Left ventricle myocardium superior (tissue), 1 donor: ENCODE results near the gene CHCHD6. TPM values are rescaled to one million over a fixed set of nuclear protein-coding genes. Genes with fewer than 3 reads are reported as not detected.

Source experiments
- ATAC-seq: fragments of 200-7000 bp; cut with Tn5 transposase; one replicate; pipeline ENCODE4 v1.9.1; 2020; ENCODE audit warnings: mild to moderate bottlenecking, moderate library complexity
- DNase-seq: peaks from one replicate; pipeline ENCODE4 v3.0.0-alpha.2; 2020
- intact Hi-C: fragments of 100-400 bp; cut with micrococcal nuclease; formaldehyde crosslinking; loops from one replicate; pipeline ENCODE4 v1.11.0; 2022
- total RNA-seq: library from RNA; stranded (reverse); fragmentation: NEBNext Ultra II Directional; extraction: Animal tissue kit (Norgen Biotek cat#: 25700); gene quantifications from one replicate; pipeline ENCODE4 v1.2.1, GENCODE V29; 2021
- donor health status: DM: no; HTN: yes; CAD: no; lungs with severe emphysema.

Gene CHCHD6
- total RNA-seq, 1 donor from 2014 or later = 10.1 TPM

- ATAC-seq (peak; percentile 88), DNase-seq (peak; percentile 92)
- intact Hi-C loops = no loop called here
Observed at GRCh38 chr3:127002195-127003174, 298.4 kb downstream of the CHCHD6 start.

DNA sequence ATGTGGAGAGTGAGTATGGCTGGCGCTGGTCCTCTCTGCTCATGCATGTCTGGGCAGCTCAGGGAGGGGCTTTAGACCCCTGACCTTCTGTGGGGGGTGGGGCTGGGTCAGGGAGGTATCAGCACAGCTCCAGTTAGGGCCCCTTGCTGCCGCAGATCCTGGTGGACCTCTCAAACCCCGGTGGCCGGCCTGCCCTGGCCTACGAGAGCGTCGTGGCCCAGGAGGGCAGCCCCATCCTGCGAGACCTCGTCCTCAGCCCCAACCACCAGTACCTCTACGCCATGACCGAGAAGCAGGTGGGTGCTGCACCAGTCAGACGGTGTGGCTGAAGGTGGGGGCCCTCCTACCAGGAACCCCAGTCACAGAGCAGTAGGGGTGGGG, 299.1 kb downstream of the CHCHD6 start:
- ATAC-seq (no peak), DNase-seq (no peak)
- intact Hi-C loops = no loop called here

GRCh38 chr3:127003601-127004280, 299.7 kb downstream of the CHCHD6 start:
- intact Hi-C loops = no loop called here
- no peak for ATAC-seq
- DNase-seq = no peak

DNA sequence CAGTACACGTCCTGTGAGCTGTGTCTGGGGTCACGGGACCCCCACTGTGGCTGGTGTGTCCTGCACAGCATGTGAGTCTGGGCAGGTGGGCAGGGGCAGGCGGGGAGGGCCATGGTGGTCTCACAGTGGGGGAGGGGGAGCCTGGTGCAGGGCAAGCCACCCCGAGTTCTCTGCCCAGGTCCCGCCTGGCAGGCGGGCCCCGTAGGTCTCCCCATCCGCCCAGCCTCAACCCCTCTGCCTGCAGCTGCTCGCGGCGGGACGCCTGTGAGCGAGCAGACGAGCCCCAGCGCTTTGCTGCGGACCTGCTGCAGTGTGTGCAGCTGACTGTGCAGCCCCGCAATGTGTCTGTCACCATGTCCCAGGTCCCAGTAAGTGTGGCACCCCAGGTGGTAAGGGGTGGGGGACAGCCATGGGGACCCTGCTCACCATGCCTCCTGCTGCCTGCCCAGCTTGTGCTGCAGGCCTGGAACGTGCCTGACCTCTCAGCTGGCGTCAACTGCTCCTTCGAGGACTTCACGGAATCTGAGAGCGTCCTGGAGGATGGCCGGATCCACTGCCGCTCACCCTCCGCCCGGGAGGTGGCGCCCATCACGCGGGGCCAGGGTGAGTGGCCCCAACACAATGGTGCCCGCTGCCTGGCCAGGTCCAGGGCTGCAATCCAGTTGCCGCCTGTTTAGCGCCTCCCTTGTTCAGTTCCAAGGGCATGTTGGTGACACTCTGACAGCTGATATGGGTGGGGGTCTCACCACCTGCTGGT, 300.8 kb downstream of the CHCHD6 start:
- DNase-seq (no peak), ATAC-seq (no peak)
- intact Hi-C loops = no loop called here

GRCh38 chr3:127005864-127006500, 301.9 kb downstream of the CHCHD6 start:
- DNase-seq (no peak), ATAC-seq (no peak)
- intact Hi-C loops = no loop called here

- intact Hi-C loops = no loop called here
- ATAC-seq (no peak), DNase-seq (no peak)
Observed at GRCh38 chr3:127006781-127007436, 302.9 kb downstream of the CHCHD6 start.

- intact Hi-C loops = no loop called here
- ATAC-seq = no peak
- DNase-seq = no peak
Observed at GRCh38 chr3:127008236-127008635, 304.2 kb downstream of the CHCHD6 start.

- DNase-seq = no peak
- ATAC-seq = no peak
- intact Hi-C loops = no loop called here
Observed at GRCh38 chr3:127009531-127009930, 305.5 kb downstream of the CHCHD6 start.

Other genes with a start within 250 kb of the CHCHD6 start
- gene ZXDC, start 228.3 kb upstream of the CHCHD6 start, total RNA-seq = 17.9 TPM
- gene UROC1, start 186.5 kb upstream of the CHCHD6 start, total RNA-seq = not detected
- gene CHST13, start 180.1 kb upstream of the CHCHD6 start, total RNA-seq = 0.45 TPM
- not detected for gene C3orf22, start 145.3 kb upstream of the CHCHD6 start, total RNA-seq
- gene TXNRD3, start 49.1 kb upstream of the CHCHD6 start, total RNA-seq = 5.0 TPM